SK-N-SH (cell line): ENCODE measurements around the gene SNCA. TPM values are rescaled to one million over a fixed set of nuclear protein-coding genes. Genes with fewer than 3 reads are reported as not detected.

Source experiments
- CTCF ChIA-PET: fragments of 300-600, 350-600 bp; formaldehyde crosslinking; extraction: SDS; loops from one replicate; lab custom pipeline; 2021; lab: Yijun Ruan, JAX
- POLR2A ChIA-PET: fragments of 350-600 bp; sonication (Branson Sonifier 250); formaldehyde crosslinking; extraction: SDS; loops from one replicate; lab custom pipeline; 2020; ENCODE audit warnings: antibody characterized with exemption, inconsistent platforms; lab: Yijun Ruan, JAX
- DNase-seq: peaks from one replicate; pipeline ENCODE4 v3.0.0; 2012
- H2AFZ ChIP-seq: fragments of 200-600 bp; sonication (generic); 2 replicates; pipeline ENCODE4 v1.8.1; 2016; ENCODE audit warnings: antibody characterized with exemption, mild to moderate bottlenecking, low read depth
- H3F3A ChIP-seq: fragments of 200-600 bp; sonication (generic); replicated peaks from 2 replicates; pipeline ENCODE3; 2016; ENCODE audit warnings: antibody characterized with exemption, mild to moderate bottlenecking; ENCODE audit not compliant: insufficient read depth
- H3K27ac ChIP-seq, 2 experiments: fragments of 200-500 bp in 1 of 2; fragments of 200-600 bp in 1 of 2; sonication (Bioruptor generic) in 1 of 2; sonication (generic), shearing (Covaris generic) in 1 of 2; 2 replicates each; pipeline versions ENCODE4 v1.5.1 to v1.6.1; 2014 to 2016; ENCODE audit warnings: low read depth in 2 of 2, inconsistent platforms in 1 of 2, low read length in 1 of 2, mild to moderate bottlenecking in 1 of 2, mixed read lengths in 1 of 2
- H3K27me3 ChIP-seq: fragments of 200-600 bp; sonication (generic), shearing (Covaris generic); 2 replicates; pipeline ENCODE4 v1.6.1; 2016; ENCODE audit warnings: mixed run types; ENCODE audit not compliant: insufficient read depth
- H3K36me3 ChIP-seq, 2 experiments: fragments of 200-500 bp in 1 of 2; fragments of 200-600 bp in 1 of 2; sonication (Bioruptor generic) in 1 of 2; sonication (generic) in 1 of 2; replicated peaks in 1 of 2; 2 replicates each; pipeline versions ENCODE3 to v1.5.1; 2014 to 2016; ENCODE audit warnings: low read length in 1 of 2, mild to moderate bottlenecking in 1 of 2; ENCODE audit not compliant: insufficient read depth in 2 of 2, control insufficient read depth in 1 of 2
- H3K4me1 ChIP-seq, 2 experiments: fragments of 200-500 bp in 1 of 2; fragments of 200-600 bp in 1 of 2; sonication (Bioruptor generic) in 1 of 2; sonication (generic), shearing (Covaris generic) in 1 of 2; 2 replicates each; pipeline versions ENCODE4 v1.5.1 to v1.6.1; 2014 to 2016; ENCODE audit warnings: low read depth in 1 of 2, low read length in 1 of 2, mixed run types in 1 of 2; ENCODE audit not compliant: insufficient read depth in 2 of 2, control insufficient read depth in 1 of 2
- H3K4me2 ChIP-seq: fragments of 200-600 bp; sonication (generic), shearing (Covaris generic); 2 replicates; pipeline ENCODE4 v1.6.1; 2017; ENCODE audit warnings: mixed run types
- H3K4me3 ChIP-seq, 2 experiments: fragments of 200-500 bp in 1 of 2; fragments of 200-600 bp in 1 of 2; sonication (Bioruptor generic) in 1 of 2; sonication (generic), shearing (Covaris generic) in 1 of 2; 2 replicates each; pipeline versions ENCODE4 v1.5.1 to v1.8.1; 2014 to 2016; ENCODE audit warnings: low read depth in 2 of 2, inconsistent platforms in 1 of 2, low read length in 1 of 2, mild to moderate bottlenecking in 1 of 2, mixed read lengths in 1 of 2, moderate library complexity in 1 of 2
- H3K79me2 ChIP-seq: fragments of 200-600 bp; sonication (generic); 2 replicates; pipeline ENCODE4 v1.8.1; 2017; ENCODE audit warnings: mild to moderate bottlenecking; ENCODE audit not compliant: insufficient read depth
- H3K9ac ChIP-seq: fragments of 200-600 bp; sonication (generic); 2 replicates; pipeline ENCODE4 v1.6.1; 2017; ENCODE audit warnings: mixed run types
- H3K9me2 ChIP-seq: fragments of 200-600 bp; sonication (generic); 2 replicates; pipeline ENCODE4 v1.6.1; 2017; ENCODE audit warnings: mixed run types
- H3K9me3 ChIP-seq: fragments of 200-600 bp; sonication (generic); 2 replicates; pipeline ENCODE4 v1.6.1; 2017; ENCODE audit warnings: mixed run types, mild to moderate bottlenecking, moderate library complexity
- H4K20me1 ChIP-seq: fragments of 200-600 bp; sonication (generic); 2 replicates; pipeline ENCODE4 v1.6.1; 2017; ENCODE audit warnings: mild to moderate bottlenecking, mixed run types; ENCODE audit not compliant: insufficient read depth
- EZH2phosphoT487 ChIP-seq: fragments of 200-600 bp; sonication (generic); IDR thresholded peaks from 2 replicates; pipeline ENCODE4 v1.6.1; 2017; ENCODE audit warnings: low read depth, mixed run types, mild to moderate bottlenecking, antibody characterized with exemption, moderate library complexity, borderline replicate concordance
- FOSL2 ChIP-seq: IDR thresholded peaks from 2 replicates; pipeline ENCODE4 v1.4.0; 2012; ENCODE audit warnings: low read depth, mild to moderate bottlenecking, moderate library complexity, borderline replicate concordance
- FOXJ3 ChIP-seq: sonication (generic); formaldehyde crosslinking; IDR thresholded peaks from 2 replicates; pipeline ENCODE4 v1.5.1; 2020; ENCODE audit warnings: mild to moderate bottlenecking, missing genetic modification reagents
- FOXM1 ChIP-seq: IDR thresholded peaks from 2 replicates; pipeline ENCODE4 v1.4.0; 2012; ENCODE audit warnings: low read depth, mild to moderate bottlenecking
- JUND ChIP-seq: IDR thresholded peaks from 2 replicates; pipeline ENCODE4 v1.4.0; 2012
- NRF1 ChIP-seq: IDR thresholded peaks from 2 replicates; pipeline ENCODE4 v1.6.1; 2012; ENCODE audit warnings: low read depth, mild to moderate bottlenecking, low read length
- POLR2AphosphoS5 ChIP-seq: IDR thresholded peaks from 2 replicates; pipeline ENCODE4 v1.6.1; 2012; ENCODE audit warnings: low read depth, low read length
- SIN3A ChIP-seq: IDR thresholded peaks from 2 replicates; pipeline ENCODE4 v1.6.1; 2012; ENCODE audit warnings: low read depth, mild to moderate bottlenecking, low read length, moderate library complexity, borderline replicate concordance
- TAF1 ChIP-seq: IDR thresholded peaks from 2 replicates; pipeline ENCODE4 v1.6.1; 2012; ENCODE audit warnings: low read depth, mild to moderate bottlenecking, low read length, moderate library complexity, borderline replicate concordance
- TEAD4 ChIP-seq: IDR thresholded peaks from 2 replicates; pipeline ENCODE4 v1.4.0; 2012; ENCODE audit warnings: mild to moderate bottlenecking, borderline replicate concordance; ENCODE audit not compliant: insufficient read depth
- WGBS: methylation state at CpG from one replicate; pipeline ENCODE4 v1.1.6; 2017; ENCODE audit warnings: low lambda C conversion rate; 5-methylcytosine and 5-hydroxymethylcytosine counted together
- polyA plus RNA-seq, 3 experiments: library from polyadenylated mRNA; depleted of rRNA; stranded (reverse); fragments of >200 nt; gene quantifications; 2 replicates each; pipeline ENCODE4 v1.2.3, GENCODE V29; 2012
- TF ChIP-seq, protein P1 (sequence below): fragments of 150-350 bp; IDR thresholded peaks from 2 replicates; pipeline ENCODE4 v1.6.1; 2016; ENCODE audit warnings: mild to moderate bottlenecking, low read depth, low read length
- TF ChIP-seq, protein P2 (sequence below): IDR thresholded peaks from 2 replicates; pipeline ENCODE4 v1.4.0; 2012; ENCODE audit warnings: low read depth
- TF ChIP-seq, protein P3 (sequence below): fragments of 150-350 bp; IDR thresholded peaks from 2 replicates; pipeline ENCODE4 v1.6.1; 2017; ENCODE audit warnings: antibody characterized with exemption, low read length, low read depth, borderline replicate concordance
- TF ChIP-seq, protein P4 (sequence below): fragments of 200-600 bp; sonication (generic); IDR thresholded peaks from 2 replicates; pipeline ENCODE4 v1.6.1; 2017; ENCODE audit warnings: antibody characterized with exemption, mild to moderate bottlenecking, moderate library complexity
- TF ChIP-seq, protein P5 (sequence below): IDR thresholded peaks from 2 replicates; pipeline ENCODE4 v1.6.1; 2012; ENCODE audit warnings: mild to moderate bottlenecking, low read depth, low read length, moderate library complexity

The SNCA gene
- polyA plus RNA-seq, 1 of the 3 experiments (the other 2 are of a cell fraction) = 12.9 TPM

DNA sequence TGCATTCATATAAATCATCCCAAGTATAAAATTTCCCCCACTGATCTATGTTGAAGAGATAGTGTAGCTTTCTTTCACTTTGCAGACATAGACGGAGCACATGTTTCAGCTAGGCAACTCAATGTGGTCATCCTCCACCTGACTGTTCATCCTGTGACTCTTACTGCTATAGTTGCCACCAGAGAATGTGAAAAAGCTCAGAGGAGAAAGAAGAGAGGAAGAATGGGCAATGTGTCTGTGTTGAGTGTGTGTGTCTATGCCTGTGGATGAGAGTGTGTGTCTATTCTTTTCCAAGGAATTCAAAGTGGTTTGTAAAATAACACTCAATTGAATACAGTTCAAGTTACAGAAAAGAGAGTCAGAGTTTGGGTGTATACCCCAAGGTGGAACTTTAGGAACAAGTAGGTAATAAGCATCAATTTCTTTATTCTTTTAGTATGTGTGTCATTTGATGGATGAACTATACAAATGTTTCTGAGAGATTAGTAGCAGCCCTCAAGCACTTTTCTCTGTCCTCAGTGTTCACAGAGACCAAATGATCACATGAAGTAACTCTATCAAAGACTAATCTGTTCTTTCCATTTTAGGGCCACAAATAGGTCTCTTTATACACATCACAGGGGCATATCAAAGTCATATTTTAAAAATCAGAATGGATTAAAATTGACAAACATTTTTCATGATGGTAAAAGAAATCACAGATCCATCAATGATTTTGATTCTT is 2.3 kb downstream of the SNCA start:
- ChIA-PET CTCF (no interaction called here), POLR2A (no interaction called here)
- H3K79me2 ChIP-seq = no peaks in the 10 kb centered on the region
- H3K4me1 ChIP-seq = peaks cover 0 to 5% of the 10 kb centered on the region in 2 experiments; a peak in 2 of 4 replicates
- H3K4me3 ChIP-seq = no peak overlapping the region
- no peak overlapping the region for H2AFZ ChIP-seq
- no peak overlapping the region for H3K27ac ChIP-seq
- peaks cover 10% of the 10 kb centered on the region for H3F3A ChIP-seq
- peaks cover 3 to 6% of the 10 kb centered on the region in 2 experiments for H3K36me3 ChIP-seq
- H3K9me2 ChIP-seq = no peaks in the 10 kb centered on the region
- no peaks in the 10 kb centered on the region for H3K9me3 ChIP-seq
- no peaks in the 10 kb centered on the region for H4K20me1 ChIP-seq
- TF ChIP-seq, protein P1, sequence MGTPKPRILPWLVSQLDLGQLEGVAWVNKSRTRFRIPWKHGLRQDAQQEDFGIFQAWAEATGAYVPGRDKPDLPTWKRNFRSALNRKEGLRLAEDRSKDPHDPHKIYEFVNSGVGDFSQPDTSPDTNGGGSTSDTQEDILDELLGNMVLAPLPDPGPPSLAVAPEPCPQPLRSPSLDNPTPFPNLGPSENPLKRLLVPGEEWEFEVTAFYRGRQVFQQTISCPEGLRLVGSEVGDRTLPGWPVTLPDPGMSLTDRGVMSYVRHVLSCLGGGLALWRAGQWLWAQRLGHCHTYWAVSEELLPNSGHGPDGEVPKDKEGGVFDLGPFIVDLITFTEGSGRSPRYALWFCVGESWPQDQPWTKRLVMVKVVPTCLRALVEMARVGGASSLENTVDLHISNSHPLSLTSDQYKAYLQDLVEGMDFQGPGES = no peak
- TF ChIP-seq TAF1 (no peak), FOXM1 (no peak), SIN3A (no peak), EZH2phosphoT487 (no peak), TEAD4 (no peak), POLR2AphosphoS5 (no peak), JUND (no peak), FOXJ3 (CRISPR knock-in tag) (no peak), NRF1 (no peak), FOSL2 (no peak)
- TF ChIP-seq, protein P2, sequence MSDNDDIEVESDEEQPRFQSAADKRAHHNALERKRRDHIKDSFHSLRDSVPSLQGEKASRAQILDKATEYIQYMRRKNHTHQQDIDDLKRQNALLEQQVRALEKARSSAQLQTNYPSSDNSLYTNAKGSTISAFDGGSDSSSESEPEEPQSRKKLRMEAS = no peak
- TF ChIP-seq, protein P3, sequence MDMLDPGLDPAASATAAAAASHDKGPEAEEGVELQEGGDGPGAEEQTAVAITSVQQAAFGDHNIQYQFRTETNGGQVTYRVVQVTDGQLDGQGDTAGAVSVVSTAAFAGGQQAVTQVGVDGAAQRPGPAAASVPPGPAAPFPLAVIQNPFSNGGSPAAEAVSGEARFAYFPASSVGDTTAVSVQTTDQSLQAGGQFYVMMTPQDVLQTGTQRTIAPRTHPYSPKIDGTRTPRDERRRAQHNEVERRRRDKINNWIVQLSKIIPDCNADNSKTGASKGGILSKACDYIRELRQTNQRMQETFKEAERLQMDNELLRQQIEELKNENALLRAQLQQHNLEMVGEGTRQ = no peak
- TF ChIP-seq, protein P4, sequence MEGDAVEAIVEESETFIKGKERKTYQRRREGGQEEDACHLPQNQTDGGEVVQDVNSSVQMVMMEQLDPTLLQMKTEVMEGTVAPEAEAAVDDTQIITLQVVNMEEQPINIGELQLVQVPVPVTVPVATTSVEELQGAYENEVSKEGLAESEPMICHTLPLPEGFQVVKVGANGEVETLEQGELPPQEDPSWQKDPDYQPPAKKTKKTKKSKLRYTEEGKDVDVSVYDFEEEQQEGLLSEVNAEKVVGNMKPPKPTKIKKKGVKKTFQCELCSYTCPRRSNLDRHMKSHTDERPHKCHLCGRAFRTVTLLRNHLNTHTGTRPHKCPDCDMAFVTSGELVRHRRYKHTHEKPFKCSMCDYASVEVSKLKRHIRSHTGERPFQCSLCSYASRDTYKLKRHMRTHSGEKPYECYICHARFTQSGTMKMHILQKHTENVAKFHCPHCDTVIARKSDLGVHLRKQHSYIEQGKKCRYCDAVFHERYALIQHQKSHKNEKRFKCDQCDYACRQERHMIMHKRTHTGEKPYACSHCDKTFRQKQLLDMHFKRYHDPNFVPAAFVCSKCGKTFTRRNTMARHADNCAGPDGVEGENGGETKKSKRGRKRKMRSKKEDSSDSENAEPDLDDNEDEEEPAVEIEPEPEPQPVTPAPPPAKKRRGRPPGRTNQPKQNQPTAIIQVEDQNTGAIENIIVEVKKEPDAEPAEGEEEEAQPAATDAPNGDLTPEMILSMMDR = no peak
- TF ChIP-seq, protein P5, sequence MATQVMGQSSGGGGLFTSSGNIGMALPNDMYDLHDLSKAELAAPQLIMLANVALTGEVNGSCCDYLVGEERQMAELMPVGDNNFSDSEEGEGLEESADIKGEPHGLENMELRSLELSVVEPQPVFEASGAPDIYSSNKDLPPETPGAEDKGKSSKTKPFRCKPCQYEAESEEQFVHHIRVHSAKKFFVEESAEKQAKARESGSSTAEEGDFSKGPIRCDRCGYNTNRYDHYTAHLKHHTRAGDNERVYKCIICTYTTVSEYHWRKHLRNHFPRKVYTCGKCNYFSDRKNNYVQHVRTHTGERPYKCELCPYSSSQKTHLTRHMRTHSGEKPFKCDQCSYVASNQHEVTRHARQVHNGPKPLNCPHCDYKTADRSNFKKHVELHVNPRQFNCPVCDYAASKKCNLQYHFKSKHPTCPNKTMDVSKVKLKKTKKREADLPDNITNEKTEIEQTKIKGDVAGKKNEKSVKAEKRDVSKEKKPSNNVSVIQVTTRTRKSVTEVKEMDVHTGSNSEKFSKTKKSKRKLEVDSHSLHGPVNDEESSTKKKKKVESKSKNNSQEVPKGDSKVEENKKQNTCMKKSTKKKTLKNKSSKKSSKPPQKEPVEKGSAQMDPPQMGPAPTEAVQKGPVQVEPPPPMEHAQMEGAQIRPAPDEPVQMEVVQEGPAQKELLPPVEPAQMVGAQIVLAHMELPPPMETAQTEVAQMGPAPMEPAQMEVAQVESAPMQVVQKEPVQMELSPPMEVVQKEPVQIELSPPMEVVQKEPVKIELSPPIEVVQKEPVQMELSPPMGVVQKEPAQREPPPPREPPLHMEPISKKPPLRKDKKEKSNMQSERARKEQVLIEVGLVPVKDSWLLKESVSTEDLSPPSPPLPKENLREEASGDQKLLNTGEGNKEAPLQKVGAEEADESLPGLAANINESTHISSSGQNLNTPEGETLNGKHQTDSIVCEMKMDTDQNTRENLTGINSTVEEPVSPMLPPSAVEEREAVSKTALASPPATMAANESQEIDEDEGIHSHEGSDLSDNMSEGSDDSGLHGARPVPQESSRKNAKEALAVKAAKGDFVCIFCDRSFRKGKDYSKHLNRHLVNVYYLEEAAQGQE = no peak
- no peak for DNase-seq
- WGBS = 65% methylated on average over 1 of the region's 1 CpG
- H3K9ac ChIP-seq = no peak overlapping the region
- no peak overlapping the region for H3K4me2 ChIP-seq
- H3K27me3 ChIP-seq = no peaks in the 10 kb centered on the region
